Mucosa of descending colon (tissue), 3 donors: ENCODE data around the gene TCF12. TPM values are rescaled to one million over a fixed set of nuclear protein-coding genes. Genes with fewer than 3 reads are reported as not detected.

Experiments
- ATAC-seq: fragments of 200-7000 bp; cut with Tn5 transposase; one replicate; pipeline ENCODE4 v1.9.1; 2020; ENCODE audit warnings: mild to moderate bottlenecking, moderate library complexity
- DNase-seq, 3 donors: peaks; one replicate each; pipeline ENCODE4 v3.0.0-alpha.2; 2020
- H3K36me3 ChIP-seq: fragments of 200-600 bp; one replicate; pipeline ENCODE4 v1.8.0; 2021; ENCODE audit warnings: low read depth, mild to moderate bottlenecking
- H3K4me1 ChIP-seq: fragments of 200-600 bp; one replicate; pipeline ENCODE4 v1.8.0; 2021; ENCODE audit warnings: low read depth, mild to moderate bottlenecking
- H3K4me3 ChIP-seq: fragments of 200-600 bp; one replicate; pipeline ENCODE4 v1.8.0; 2021; ENCODE audit warnings: mild to moderate bottlenecking
- H3K9me3 ChIP-seq: fragments of 200-600 bp; one replicate; pipeline ENCODE4 v1.8.0; 2021; ENCODE audit warnings: mild to moderate bottlenecking
- CTCF ChIP-seq: fragments of 200-600 bp; IDR thresholded peaks from one replicate; pipeline ENCODE4 v1.8.0; 2022; ENCODE audit warnings: antibody characterized with exemption, mild to moderate bottlenecking
- intact Hi-C, 2 donors: fragments of 100-400 bp; cut with DNase I in 1 of 2; cut with micrococcal nuclease in 1 of 2; formaldehyde crosslinking; loops; one replicate each; pipeline versions ENCODE4 v1.11.0 to v1.11.1; 2022; cut with DNase I, micrococcal nuclease
- total RNA-seq, 3 donors: library from RNA; stranded (reverse); fragmentation: NEBNext Ultra II Directional in 2 of 3; extraction: Animal tissue kit (Norgen Biotek cat#: 25700) in 2 of 3; gene quantifications; one replicate each; pipeline versions ENCODE4 v1.2.1 to v1.2.4, GENCODE V29; 2021 to 2023
- donor health status: DM: no; HTN: no; CAD: no; lungs with moderate emphysema.
- donor health status: DM: no; HTN: no; CAD: no.
- donor health status: DM: no; HTN: yes; CAD: no.

The TCF12 gene
- total RNA-seq, 3 donors from 2014 or later, result 74.1 to 118 (median 106) TPM

DNA sequence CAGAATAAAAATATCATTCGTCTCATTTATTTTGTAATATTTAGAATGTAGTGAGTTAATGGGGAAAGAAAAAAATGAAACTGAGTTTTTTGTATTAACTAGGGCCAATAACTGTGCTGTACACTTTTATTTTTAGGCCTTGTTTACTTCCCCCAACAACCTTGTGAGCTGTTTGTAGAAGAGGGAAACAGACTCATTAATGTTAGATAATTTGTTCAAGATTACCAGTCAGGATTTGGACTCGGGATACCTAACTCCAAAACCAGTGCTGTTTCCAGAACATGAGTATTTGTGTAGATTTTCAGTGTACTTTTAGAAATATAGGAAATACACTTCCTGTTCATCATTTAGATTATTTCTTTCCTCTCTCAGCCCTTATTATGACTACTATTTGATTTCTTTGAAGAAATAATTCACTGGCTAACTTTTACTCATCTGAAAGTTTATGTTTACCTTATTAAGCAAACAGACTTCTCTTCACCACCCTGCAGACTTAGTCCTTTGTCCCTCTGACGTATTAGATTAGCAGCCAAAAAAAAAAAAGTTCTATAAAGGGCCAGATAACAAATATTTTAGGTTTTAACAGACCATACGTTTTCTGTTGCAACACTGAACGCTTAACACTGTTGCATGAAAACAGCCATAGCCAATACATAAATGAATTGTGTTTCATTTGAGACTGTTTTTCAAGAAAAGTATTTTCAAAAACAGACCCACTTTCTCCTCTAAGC is 265.3 kb downstream of the TCF12 start:
- intact Hi-C loops, result no loop called here
- Histone ChIP-seq H3K4me1 (no peaks in the 10 kb centered on the region), H3K36me3 (no peaks in the 10 kb centered on the region), H3K4me3 (no peak overlapping the region), H3K9me3 (no peaks in the 10 kb centered on the region)
- no peak for TF ChIP-seq CTCF
- DNase-seq (no peak), ATAC-seq (no peak)

GRCh38 chr15:57184502-57184901 is 266.1 kb downstream of the TCF12 start:
- Histone ChIP-seq H3K4me1 (no peaks in the 10 kb centered on the region), H3K9me3 (no peaks in the 10 kb centered on the region), H3K4me3 (no peak overlapping the region), H3K36me3 (no peaks in the 10 kb centered on the region)
- intact Hi-C loops, result no loop called here
- TF ChIP-seq CTCF, result no peak
- ATAC-seq (no peak), DNase-seq (no peak)

GRCh38 chr15:57185507-57186074 is 267.1 kb downstream of the TCF12 start:
- Histone ChIP-seq H3K9me3 (no peaks in the 10 kb centered on the region), H3K36me3 (no peaks in the 10 kb centered on the region), H3K4me3 (no peak overlapping the region), H3K4me1 (no peaks in the 10 kb centered on the region)
- TF ChIP-seq CTCF, result no peak
- intact Hi-C loops, result no loop called here
- ATAC-seq (no peak), DNase-seq (no peak)

- H3K9me3 ChIP-seq, result no peaks in the 10 kb centered on the region
- intact Hi-C loops, result no loop called here
- no peaks in the 10 kb centered on the region for H3K36me3 ChIP-seq
- no peaks in the 10 kb centered on the region for H3K4me1 ChIP-seq
- DNase-seq, result no peak
- no peak for ATAC-seq
- TF ChIP-seq CTCF, result no peak
- H3K4me3 ChIP-seq, result no peak overlapping the region
Observed at GRCh38 chr15:57189466-57189865, 271.0 kb downstream of the TCF12 start.

- Histone ChIP-seq H3K4me1 (no peaks in the 10 kb centered on the region), H3K36me3 (no peaks in the 10 kb centered on the region), H3K9me3 (no peaks in the 10 kb centered on the region), H3K4me3 (no peak overlapping the region)
- ATAC-seq, result no peak
- intact Hi-C loops, result no loop called here
- no peak for DNase-seq
- TF ChIP-seq CTCF, result no peak
Observed at GRCh38 chr15:57190208-57190607, 271.8 kb downstream of the TCF12 start.
